GM21390 (cell line): ENCODE measurements around the gene ESR2.
"Not testable (repeated sequence)": the region's sequence is repeated elsewhere in the genome, so short reads cannot be mapped to it uniquely, and the experiment has no call there.

Source experiments
- ATAC-seq: cut with Tn5 transposase; IDR thresholded peaks from one replicate; pipeline ENCODE4 v1.9.1; 2021; ENCODE audit not compliant: unreplicated experiment

The ESR2 gene

DNA sequence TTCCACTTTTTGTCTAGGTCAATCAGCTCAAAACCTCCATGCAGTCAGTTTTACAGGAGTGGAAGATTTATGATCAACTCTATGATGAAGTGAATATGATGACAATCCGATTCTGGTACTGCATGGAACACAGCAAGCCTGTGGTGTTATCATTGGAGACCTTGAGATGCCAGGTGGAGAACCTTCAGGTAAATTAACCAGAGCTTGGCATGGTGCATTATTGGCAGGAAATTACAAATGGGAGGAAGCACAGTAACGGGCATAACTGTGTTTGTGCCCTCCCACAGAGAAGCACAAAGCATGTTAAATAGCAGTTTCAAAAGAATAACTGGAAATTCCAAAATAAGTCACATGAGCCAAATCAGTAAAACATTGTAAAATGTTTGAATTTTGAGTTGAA, 135.6 kb downstream of the ESR2 start:
- no peak for ATAC-seq

DNA sequence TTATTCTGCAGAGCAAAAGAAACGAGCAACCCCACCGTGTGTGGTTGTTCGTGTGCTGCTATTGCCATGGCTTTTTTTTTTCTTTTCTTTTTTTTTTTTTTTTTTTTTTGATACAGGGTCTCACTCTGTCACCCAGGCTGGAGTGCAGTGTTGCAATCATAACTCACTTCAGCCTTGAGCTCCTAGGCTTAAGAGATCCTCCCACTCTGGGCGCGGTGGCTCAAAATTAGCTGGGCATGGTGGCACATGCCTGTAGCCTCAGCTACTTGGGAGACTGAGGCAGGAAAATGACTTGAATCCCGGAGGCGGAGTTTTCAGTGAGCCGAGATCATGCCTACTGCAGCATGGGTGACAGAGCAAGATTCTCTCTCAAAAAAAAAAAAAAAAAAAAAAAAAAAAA, 144.2 kb downstream of the ESR2 start:
- ATAC-seq, result no peak

DNA sequence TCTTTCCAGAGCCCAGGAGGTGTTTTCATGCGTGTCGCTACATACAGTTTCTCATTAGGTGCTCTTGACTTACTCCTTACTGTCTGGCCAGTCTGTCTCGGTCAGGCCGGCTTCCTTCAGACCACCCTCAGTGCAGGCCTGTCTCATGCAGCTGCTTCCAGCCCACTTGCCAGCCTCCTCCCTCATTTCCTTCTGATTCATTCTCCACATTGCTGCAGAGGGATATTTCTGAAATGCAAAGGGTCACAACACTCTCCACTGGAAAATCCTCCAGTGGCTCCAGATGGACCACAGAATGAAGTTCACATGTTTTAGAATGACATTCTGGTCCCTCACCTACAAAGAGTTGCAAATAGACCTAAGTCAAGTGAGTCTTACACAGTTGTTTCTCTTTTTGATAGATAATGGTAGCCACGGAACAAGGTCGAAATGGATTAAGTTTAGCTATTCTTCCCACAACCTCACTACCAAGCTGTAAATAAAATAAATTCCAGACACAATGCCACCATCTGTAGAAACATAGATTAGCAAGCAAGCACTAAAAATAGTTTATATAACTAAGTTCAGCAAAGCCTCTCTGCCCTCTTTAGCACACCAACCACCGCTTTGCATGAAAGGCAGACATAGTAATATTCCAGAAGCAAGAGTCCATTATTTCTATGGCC, 146.9 kb downstream of the ESR2 start:
- ATAC-seq, result no peak

DNA sequence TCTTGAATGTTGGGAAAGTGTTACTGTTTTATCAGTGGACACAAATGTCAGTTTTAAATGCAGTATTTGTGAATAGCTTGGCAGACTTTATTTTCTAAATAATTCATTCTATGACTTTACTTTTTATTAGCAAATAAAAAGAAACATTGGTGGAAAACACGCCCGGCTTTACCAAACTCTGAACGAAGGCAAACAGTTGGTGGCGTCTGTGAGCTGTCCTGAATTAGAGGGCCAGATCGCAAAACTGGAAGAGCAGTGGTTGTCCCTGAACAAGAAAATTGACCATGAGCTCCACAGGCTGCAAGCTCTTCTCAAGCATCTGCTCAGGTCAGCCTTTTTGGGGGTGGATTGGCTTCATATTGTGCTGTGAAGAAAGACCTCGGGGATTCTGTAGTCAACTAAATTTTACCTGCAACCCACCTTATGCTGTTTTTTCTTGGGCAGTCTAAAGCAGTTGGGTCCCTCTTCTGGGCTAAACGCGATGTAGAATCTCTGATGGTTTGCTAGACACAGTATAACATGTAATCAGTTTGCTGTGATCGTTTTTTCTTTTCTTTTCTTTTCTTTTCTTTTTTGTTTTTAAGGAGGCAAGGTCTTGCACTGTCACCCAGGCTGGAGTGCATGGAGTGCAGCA, 156.4 kb downstream of the ESR2 start:
- ATAC-seq, result no peak

DNA sequence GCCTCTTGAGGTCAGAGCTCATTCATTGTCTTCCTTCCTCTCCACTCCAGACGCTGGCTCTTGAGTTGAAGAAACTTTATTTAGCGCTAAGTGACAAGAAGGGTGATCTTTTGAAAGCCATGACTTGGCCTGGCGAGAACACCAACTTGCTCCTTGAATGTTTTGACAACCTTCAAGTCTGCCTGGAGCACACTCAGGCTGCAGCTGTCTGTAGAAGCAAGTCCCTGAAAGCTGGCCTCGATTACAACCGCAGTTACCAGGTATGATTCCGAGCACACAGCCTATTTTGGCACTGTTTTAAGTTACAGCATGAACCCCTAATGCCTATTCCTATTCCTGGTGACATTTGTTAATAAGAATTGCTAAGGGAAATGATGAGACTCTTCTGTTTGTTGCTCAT, 167.6 kb downstream of the ESR2 start:
- no peak for ATAC-seq

DNA sequence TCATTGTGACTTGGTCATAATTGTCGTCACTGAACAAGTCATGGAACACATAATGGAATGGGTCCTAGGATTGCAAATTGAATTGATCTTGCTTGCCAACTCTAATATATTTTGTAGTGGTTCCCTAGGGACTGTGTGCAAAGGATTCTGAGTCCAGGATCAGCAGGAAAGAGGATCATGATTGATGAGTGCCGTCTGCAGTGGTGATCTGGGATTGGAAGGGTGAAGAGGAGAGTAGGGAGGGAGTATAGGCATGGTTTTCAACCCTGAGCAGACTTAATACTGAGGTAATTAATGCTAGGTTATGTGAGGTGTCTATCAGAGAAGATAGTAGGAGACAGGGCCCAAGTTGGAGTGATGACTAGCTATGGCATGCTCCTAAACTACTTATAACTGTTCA, 168.9 kb downstream of the ESR2 start:
- no peak for ATAC-seq

DNA sequence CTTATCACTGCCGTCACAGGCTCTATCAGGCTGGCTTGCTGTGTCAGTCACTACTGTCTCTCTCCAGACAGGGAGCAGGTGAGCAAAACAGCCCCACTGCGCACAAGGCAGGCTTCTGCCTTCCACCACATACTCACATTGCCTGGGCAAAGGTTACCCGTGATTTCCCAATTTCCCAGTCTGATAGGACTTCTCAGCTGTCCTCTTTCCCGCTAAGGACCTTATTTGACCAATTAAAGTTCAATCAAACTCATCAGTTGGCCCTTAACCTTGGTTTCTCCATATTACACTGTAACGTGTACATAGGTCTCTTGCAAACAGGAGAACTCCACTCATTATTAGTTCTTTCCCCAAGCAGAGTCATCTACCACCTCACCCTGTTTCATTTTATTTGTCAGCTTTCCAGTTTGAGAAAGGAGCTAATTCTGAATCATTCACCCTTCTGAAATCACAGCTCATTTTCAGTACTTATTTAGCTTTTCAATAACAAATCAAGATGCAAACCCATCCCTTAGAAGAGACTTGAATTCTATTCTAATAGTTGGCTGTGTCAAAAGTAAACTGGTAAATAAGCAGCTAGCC, 170.8 kb downstream of the ESR2 start:
- ATAC-seq, result no peak

DNA sequence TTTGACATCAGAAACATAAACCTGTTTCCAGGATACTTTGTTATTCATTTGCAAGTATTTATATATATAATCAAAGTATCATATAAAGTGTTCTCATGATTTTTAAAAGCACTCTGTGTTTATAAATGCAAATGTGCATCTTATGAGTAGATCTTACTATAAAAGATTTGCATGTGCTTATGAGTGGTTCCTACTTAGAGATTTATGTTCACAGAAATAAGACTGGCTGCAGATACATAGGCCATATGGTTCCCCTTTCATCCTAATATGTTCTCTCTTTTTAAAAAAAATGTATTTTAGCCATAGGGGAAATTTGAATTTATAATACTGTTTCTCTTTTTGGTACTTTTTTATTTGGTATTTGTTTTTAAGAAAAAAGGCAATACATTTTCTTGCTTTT, 174.2 kb downstream of the ESR2 start:
- no peak for ATAC-seq

DNA sequence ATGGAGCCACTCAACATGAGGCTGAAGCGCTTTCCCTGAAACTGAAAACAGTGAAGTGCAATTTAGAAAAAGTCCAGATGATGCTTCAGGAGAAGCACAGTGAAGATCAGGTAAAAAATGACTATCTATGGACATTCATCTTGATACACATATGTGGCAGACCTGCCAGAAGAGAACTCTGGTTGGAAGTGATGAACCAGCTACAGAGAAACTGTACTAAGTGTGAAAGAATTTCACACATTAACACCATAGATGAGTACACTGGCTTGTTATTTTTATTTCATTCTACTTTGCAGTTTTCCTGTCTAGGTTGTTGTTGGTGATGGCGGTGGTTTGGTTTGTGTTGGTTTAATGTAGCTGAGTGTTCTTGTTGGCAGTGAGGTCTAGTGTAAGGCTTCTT, 174.7 kb downstream of the ESR2 start:
- no peak for ATAC-seq

DNA sequence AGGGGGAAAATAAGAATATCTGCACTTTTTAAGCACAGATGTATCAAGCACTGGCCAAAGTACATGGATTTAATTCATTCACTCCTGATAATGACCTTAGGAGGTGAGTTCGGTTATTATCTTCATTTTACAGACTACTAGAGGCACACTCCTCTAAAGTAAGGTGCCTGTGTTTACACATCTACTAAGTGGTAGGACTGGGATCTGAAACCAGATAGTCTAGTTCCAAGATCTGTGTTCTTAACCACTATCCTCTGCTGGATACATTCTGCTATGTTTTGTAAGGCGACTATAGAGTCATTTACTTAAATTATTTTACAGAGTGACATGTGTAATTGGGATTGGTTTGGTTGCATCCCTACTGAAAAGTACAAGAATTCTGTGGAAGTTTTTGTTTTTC, 175.3 kb downstream of the ESR2 start:
- ATAC-seq, result no peak

DNA sequence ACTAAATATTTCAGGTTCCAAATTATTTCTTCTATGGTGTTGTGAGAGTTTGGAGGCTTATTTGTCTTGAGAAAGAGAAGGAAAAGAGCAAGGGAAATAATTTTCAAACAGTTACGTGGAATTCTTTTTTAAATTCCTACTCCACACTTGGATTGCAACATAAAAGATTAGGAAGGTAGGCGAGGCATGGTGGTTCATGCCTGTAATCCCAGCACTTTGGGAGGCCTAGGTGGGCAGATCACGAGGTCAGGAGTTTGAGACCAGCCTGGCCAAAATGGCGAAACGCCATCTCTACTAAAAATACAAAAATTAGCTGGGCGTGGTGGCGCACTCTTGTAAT, 175.8 kb downstream of the ESR2 start:
- ATAC-seq, result not testable (repeated sequence)

DNA sequence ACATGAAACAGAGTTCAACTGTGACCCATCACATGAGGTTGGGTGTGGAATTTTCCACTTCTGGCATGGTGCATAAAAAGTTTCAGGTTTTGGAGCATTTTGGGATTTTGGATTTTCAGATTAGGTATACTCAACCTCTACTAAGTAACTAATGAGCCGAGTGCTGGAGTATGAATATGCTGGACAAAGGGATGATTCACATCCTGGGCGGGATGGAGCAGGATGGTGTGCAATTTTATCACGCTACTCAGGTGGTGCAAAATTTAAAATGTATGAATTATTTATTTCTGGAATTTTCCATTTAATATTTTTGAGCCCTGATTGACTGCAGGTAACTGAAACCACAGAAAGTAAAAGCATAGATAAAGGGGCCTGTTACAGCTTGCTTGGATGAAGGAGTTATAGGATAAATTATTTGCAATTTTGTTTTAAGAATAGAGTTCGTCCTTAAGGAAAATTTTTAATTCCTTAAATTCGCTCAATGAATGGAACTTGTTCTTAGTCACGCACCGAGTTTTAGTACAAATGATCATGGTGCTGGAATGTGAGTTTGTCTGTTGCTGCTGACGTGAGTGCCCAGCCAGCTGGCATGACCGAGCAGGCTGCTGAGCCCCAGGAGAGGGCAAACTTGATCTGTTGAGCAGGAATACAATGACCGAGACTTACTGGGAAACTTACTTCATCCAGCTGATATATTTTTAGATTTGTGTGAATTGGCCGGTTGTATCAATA, 176.3 kb downstream of the ESR2 start:
- ATAC-seq, result no peak

DNA sequence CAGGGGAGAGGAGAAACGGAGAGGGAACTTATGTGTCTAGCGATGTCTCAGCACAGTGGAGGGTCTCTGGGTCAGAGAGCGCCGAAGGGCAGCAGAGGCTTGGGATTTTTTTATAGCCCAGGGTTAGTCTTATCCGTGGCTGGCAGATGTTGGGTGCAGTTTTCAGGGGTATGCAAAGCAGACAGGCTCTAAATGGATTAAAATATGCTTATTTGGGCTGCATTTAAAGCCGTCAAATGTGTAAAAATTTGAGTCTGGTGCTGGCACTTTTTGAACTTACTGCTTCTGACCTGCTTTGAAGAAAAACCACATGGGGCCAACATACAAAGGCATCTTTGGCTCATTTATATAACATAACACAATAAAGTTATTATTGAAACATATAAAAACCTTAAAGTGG, 178.8 kb downstream of the ESR2 start:
- no peak for ATAC-seq

DNA sequence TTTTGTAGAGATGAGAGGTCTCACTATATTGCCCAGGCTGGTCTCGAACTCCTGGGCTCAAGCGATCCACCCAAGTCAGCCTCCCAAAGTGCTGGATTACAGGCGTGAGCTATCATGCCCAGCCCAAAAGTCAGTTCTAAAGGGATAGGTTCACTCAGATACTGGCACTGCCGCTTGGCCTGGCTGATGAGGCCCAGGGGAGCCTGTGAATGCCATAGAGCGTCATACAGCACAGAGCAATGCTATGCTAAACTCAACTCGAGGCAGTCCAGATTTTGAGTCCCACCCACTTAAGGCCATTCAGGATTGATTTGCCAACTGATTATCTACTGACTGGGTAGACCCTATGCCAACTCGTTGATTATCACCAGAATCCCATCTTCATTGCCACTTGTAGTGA, 179.4 kb downstream of the ESR2 start:
- ATAC-seq, result no peak

DNA sequence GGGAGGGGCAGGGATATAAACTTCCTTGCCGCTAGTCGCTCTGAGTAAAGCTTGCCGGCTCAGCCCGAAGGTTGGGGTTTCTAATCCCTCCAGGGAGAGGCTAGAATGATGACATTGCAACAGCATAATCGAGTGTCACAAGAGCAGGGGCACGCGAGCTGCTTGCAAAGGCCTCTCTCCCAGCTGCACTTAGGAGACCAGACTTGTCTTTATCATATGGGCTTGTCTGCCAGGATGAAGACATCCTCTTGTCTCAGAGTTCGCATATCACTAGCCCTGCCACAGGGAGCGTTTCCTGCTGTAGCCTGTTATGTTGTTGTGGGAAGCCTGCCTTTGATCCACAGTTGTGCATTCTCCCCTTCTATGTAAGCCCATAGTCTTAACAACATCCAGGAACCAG, 180.0 kb downstream of the ESR2 start:
- no peak for ATAC-seq

DNA sequence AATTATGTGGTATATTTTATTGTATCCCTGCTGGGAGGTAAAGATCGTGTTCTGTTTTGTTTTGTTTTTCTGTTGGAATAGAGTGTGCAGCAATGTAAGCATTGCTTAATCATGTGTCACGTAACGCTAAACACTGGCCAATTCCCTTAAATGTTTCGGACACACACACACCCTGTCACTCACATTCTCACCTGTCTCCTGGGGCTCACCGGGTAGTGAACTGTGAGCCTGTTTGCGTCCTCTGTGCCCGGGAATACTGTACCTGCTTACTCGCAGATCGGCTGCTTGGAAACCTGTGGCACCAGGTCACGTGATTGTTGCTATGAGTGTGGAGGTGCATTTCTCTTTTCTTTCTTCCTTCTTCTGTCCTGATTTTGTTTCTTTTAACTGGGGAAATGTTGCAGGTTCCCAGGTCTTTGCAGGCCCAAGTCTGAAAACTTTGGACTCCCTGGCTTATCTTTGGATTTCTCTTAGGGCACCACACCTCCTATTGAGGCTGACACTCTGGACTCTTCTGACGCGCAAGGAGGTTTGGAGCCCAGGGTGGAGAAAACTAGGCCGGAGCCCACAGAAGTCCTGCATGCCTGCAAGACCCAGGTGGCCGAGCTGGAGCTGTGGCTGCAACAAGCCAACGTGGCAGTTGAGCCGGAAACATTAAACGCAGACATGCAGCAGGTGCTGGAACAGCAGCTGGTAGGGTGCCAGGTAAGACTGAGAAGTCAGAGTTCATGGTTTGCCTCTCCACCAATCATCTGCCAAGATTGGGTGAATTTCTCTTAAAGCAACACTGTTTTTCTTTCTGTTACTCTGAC, 181.1 kb downstream of the ESR2 start:
- no peak for ATAC-seq

DNA sequence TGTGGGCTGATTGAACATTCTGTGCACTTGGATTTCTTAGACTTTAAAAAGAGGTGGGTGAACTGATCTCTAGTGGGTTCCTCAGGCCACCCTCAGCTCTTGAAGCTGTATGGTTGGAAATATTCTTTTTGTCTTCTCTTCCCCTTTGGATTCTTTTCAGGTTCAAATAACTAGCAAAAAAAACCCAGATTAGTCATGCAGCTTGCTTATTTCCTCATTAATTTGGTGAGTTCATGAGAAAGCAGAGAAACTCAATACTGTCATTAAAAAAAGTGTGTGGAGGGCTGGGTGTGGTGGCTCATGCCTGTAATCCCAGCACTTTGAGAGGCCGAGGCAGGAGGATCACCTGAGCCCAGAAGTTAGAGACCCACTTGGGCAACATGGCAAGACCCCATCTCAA, 183.4 kb downstream of the ESR2 start:
- ATAC-seq, result no peak

DNA sequence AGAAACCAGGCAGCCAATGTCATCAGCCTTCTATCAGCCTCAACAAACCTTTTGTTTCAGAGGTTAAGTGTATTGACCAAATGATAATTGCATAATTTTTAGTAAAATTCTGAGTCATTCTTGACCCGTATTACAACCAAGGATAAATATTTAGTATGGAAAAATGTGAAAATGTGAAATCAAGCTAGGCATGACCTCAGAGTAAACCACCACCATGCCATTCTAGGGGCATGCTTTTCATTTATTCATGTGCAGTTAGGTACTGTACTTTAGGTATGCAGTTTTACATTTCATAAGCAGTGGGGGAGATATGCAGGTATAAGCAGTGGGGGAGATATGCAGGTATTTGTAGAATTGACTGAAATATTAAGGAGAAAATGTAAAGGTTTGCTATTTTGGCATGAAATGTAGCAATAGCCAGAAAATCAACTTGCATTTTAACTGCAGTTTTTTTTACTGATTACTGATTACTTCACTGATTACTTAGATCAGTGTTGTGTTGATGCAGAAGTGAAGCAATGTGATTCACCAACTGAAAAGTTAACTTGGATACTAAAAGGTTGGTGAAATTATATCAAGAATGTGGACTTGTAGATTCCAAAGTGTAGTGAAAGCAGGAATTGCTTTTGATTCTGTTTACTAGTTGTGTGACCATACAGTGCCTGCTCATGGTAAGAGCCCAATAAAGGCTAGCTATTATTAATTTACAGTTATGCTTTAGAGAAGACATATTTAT, 184.2 kb downstream of the ESR2 start:
- no peak for ATAC-seq

DNA sequence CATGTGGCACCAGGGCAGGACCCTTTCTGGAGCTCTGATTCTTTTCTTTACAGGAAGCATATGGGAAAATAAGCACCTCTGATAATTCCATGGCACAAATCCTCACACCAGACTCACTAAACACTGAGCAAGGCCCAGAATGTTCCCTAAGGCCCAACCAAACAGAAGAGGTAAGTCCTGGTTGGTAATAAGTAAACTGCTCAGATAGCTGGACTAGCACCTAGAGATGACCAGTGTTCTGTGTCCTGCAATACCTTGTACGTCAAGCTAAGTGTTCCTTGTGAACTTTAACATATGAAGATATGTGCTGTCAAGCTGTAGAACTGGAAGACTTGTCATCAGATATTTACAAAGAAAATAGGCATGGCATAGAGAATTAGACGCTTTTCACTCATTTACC, 186.7 kb downstream of the ESR2 start:
- ATAC-seq, result no peak

DNA sequence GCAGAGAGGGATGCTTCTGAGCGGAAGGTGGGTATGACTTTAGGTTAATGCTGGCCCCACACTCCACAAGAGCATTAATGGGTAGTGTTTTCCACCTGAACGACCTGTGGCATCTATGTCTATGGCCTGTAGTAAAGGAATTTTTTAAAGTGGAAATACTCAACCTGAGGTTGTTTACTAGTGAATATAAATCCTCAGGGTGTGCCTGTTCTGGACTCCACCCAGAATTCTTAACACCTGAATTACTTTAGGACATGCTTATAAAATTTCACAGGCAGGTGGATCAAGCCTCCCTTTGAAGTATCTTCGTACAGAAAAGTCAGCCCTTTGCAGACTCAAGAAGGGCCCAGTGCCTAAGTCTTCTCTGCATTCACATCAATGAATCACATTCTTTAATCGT, 196.1 kb downstream of the ESR2 start:
- no peak for ATAC-seq

DNA sequence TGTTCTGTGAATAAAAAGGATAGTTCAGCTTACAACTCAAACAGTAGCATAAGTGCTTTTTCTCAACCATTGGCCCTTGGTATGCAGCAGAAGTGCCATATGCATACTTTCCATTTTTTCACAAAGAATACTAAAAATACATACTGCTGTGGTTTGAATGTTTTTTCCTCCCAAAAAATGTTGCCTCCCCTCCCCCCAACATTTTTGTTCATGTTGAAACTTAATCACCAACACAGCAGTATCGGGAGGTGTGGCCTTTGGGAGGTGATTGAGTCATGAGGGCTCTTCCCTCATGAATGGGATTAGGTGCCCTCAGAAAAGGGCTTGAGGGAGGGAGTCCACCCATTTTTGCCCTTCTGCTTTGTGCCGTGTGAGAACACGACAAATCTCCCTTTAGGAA, 198.6 kb downstream of the ESR2 start:
- no peak for ATAC-seq
